Fibroblast of villous mesenchyme (primary cell): ENCODE data around the gene EML2. TPM values are rescaled to one million over a fixed set of nuclear protein-coding genes. Genes with fewer than 3 reads are reported as not detected.

Experiments used
- DNase-seq: peaks from one replicate; pipeline ENCODE4 v3.0.0-alpha.2; 2010; ENCODE audit warnings: low read depth
- H3K4me3 ChIP-seq: 2 replicates; pipeline ENCODE4 v1.5.1; 2011; ENCODE audit warnings: low read depth, mild to moderate bottlenecking, low read length
- total RNA-seq: library from RNA; depleted of rRNA; stranded (reverse); fragments of >200 nt; gene quantifications from 2 replicates; pipeline ENCODE4 v1.2.3, GENCODE V29; 2012
- TF ChIP-seq, protein P1 (sequence below): IDR thresholded peaks from 2 replicates; pipeline ENCODE4 v1.5.1; 2012; ENCODE audit warnings: low read depth, mild to moderate bottlenecking, low read length; ENCODE audit not compliant: insufficient read depth

The EML2 gene
- total RNA-seq, 1 donor: 31.5 TPM

DNA sequence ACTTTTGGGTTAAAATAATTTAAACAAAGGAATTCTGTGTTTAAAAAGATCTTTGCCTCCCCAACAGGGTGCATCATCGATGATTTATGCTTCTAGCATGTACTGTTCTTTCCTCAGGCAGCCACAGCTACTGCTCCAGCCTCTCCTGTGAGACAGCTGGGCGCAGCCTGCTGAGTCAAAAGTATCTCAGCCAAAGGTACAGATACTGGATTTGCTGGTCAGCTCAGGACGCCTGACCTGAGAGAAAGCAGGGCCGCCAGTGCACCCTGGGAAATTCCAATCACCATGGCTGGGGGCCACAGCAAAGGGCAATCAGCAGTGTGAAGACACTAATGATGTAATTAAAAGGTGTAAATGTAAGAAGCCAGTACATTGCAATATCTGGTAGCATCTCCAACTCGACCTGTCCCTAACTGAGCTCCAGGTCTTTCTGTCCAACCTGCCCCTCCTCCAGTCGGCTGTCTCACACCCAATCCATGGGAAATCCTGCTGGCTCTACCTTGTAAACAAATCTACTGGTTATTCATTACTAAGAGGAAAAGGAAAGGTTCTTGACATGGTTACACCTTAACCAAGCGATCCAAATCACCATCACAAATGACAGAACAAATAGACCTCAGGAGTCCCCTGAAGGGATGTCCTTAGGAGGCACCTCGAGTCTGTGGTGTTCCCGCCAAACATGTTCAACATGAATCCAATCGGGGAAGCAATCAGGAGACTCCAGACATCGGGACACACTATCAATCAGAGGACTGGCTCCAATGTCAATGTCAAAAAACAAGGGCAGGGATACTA is 61.9 kb downstream of the EML2 start:
- no peak overlapping the region for H3K4me3 ChIP-seq
- DNase-seq: peak; percentile 92

DNA sequence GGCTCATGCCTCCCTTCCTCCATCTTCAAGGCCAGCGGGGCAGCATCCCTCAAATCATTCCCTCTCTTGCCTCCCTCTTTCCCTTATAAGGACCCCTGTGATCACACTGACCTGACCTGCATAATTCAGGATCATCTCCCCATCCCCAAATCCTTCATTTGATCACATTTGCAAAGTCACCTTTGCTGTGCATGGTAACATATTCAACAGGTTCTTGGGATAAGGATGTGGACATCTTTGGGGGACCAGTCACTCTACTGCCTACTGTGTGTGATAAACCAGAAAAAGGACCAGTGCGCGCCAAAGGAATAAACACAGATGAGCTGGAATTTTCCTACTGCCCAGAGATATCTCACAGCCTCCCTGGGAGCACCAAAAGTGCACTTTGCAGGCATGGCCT is 62.5 kb downstream of the EML2 start:
- no peak for DNase-seq
- no peak overlapping the region for H3K4me3 ChIP-seq
- TF ChIP-seq, protein P1, sequence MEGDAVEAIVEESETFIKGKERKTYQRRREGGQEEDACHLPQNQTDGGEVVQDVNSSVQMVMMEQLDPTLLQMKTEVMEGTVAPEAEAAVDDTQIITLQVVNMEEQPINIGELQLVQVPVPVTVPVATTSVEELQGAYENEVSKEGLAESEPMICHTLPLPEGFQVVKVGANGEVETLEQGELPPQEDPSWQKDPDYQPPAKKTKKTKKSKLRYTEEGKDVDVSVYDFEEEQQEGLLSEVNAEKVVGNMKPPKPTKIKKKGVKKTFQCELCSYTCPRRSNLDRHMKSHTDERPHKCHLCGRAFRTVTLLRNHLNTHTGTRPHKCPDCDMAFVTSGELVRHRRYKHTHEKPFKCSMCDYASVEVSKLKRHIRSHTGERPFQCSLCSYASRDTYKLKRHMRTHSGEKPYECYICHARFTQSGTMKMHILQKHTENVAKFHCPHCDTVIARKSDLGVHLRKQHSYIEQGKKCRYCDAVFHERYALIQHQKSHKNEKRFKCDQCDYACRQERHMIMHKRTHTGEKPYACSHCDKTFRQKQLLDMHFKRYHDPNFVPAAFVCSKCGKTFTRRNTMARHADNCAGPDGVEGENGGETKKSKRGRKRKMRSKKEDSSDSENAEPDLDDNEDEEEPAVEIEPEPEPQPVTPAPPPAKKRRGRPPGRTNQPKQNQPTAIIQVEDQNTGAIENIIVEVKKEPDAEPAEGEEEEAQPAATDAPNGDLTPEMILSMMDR: no peak

More for the DNA sequence above, 61.9 kb downstream of the EML2 start:
- TF ChIP-seq, protein P1: no peak

DNA sequence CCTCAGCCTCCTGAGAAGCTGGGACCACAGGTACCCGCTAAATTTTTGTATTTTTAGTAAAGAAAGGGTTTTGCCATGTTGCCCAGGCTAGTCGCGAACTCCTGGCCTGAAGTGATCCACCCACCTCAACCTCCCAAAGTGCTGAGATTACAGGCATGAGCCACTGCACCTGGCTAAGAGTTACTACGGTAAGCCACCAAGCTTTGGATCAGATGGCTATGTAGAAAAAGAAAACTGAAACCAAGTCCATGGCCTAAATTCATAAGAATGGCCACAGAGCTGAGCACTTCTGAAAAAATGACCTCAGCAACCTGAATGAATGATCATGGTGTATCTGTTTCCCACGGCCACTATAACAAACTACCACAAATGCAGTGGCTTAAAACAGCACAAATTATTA is 64.0 kb downstream of the EML2 start:
- TF ChIP-seq, protein P1: no peak
- H3K4me3 ChIP-seq: no peak overlapping the region
- DNase-seq: no peak

DNA sequence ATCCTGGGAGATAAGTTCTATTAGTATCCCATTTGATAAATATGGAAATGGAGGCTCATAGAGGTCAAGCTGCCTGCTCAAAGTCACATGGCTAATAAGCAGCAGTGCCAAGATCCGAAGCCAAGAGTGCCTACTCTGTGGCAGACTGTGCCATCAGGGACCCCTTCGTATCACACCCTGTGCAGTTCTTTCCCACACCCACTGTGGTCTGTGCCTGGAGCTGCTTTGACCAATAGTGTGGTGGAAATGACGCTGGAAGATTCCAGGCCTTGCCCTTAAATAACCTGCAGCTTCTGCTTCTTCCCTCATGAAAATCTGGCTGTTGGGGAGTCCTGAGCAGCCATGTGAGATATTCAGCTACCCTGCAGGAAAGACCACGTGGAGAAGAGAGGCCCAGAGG is 64.7 kb downstream of the EML2 start:
- peak; percentile 38 for DNase-seq
- TF ChIP-seq, protein P1: no peak
- H3K4me3 ChIP-seq: no peak overlapping the region

DNA sequence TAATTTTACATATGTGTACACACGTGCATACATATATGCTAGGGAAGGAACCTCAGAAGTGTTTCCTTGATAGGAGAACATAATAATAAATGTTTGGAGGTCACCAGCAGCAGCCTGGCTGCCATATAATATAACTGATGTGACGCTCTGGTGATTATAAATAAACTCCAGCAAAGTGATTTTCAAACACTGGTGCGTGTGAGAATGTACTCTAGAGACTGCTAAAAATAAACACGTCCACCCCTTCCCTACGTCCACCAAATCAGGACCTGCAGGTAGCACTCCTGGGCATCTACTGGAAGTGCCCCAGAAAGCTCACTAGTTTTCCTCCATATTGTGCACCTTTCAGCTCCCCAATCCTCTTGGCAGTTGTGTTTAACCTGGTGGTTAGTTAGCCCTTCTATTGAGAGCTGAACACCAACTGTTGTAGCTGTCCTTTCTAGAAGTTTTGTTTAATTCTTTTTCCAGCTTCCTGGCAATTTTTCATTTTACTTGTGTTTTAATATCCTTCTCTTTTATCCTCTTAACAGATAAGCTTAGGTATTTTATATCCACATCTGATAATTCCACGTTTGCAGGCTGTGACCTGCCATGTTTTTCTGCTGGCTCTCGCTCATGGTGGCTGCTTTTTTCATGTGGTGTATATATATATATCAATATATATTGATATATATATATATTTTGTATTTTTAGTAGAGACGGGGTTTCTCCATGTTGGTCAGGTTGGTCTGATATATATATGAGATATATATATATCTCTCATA is 67.6 kb downstream of the EML2 start:
- H3K4me3 ChIP-seq: no peak overlapping the region
- TF ChIP-seq, protein P1: no peak
- no peak for DNase-seq

DNA sequence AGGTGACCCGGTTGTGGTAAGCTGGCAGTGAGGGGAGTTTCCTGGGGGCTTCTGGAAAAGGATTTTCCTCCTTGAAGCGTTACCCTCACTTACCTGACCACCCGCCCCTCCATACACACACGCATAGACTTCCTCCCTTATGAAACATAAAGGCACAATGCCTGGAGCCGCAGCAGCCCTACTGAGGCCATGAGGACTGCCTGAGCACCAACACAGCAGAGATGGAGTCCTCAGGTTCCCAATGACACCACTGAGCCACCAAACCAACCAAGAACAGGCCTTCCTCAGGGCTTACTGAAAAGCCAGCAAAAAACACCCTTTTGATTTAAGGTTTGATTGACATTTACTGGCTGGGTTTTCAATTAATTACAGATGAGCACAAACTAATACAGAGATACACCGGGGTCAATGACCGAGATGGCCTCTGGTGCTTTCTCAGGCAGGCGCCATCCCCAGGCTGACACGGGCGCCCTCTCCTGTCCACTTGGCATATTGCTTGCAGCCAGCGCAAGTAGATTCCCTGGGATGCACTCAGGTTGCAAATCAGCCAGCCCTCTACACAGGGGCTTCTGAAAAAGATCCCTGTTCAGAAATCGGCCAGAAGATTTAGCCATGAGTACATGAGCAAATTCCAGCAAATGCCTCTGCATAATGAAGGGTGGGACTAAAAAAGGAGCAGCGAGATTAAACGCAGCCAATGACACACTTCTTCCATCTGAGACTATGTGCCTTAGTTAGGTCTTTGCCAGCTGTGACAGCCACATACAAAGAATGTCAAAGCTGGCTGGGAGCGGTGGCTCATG is 69.4 kb downstream of the EML2 start:
- peak; percentile 39 for DNase-seq
- H3K4me3 ChIP-seq: no peak overlapping the region
- TF ChIP-seq, protein P1: peak; percentile 80
